Stimulated activated CD8-positive, alpha-beta memory T cell treated with anti-CD3 and anti-CD28 coated beads, Interleukin-7, amount 100 ng/mL, for 1 hour (primary cell): Measurements from ENCODE around the gene HOXB3.

Source experiments
- DNase-seq, 2 donors: peaks; one replicate each; pipeline ENCODE4 v3.0.0-alpha.2; 2020; ENCODE audit warnings: low read depth in 2 of 2

HOXB3 gene

GRCh38 chr17:48612456-48612853, 22.4 kb upstream of the HOXB3 start:
- no peak for DNase-seq

- no peak for DNase-seq
Measured at GRCh38 chr17:48611681-48612455, 21.8 kb upstream of the HOXB3 start.

- no peak for DNase-seq
Measured at GRCh38 chr17:48611213-48611612, 21.2 kb upstream of the HOXB3 start.

- peak in 1 of 2 donors; percentile 52 for DNase-seq
Measured at GRCh38 chr17:48610282-48611211, 20.5 kb upstream of the HOXB3 start, which contains the start of gene HOXB7. TSS of gene HOXB7 (minus strand) at chr17:48611017. CDS start at chr17:48610918, 99 bp downstream.

GRCh38 chr17:48609759-48610281, 19.8 kb upstream of the HOXB3 start:
- no peak for DNase-seq

GRCh38 chr17:48609033-48609432, 19.0 kb upstream of the HOXB3 start:
- DNase-seq, result no peak

GRCh38 chr17:48608494-48608834, 18.4 kb upstream of the HOXB3 start:
- no peak for DNase-seq

GRCh38 chr17:48606892-48607614, 17.0 kb upstream of the HOXB3 start:
- no peak for DNase-seq

- no peak for DNase-seq
Measured at GRCh38 chr17:48605991-48606891, 16.2 kb upstream of the HOXB3 start.

GRCh38 chr17:48605409-48605919, 15.4 kb upstream of the HOXB3 start:
- DNase-seq, result no peak

GRCh38 chr17:48604770-48605329, 14.8 kb upstream of the HOXB3 start, which contains the start of gene HOXB6:
TSS of gene HOXB6 (minus strand) at chr17:48604986. CDS start at chr17:48598150, 6,836 bp downstream.
- no peak for DNase-seq

GRCh38 chr17:48603959-48604769, 14.1 kb upstream of the HOXB3 start:
- no peak for DNase-seq

- no peak for DNase-seq
Measured at GRCh38 chr17:48601539-48602425, 11.7 kb upstream of the HOXB3 start.

- DNase-seq, result no peak
Measured at GRCh38 chr17:48601207-48601538, 11.1 kb upstream of the HOXB3 start.

- DNase-seq, result no peak
Measured at GRCh38 chr17:48600244-48601098, 10.4 kb upstream of the HOXB3 start.

- no peak for DNase-seq
Measured at GRCh38 chr17:48599354-48599753, 9.3 kb upstream of the HOXB3 start.

- no peak for DNase-seq
Measured at GRCh38 chr17:48598736-48599135, 8.7 kb upstream of the HOXB3 start.
